ENCODE results near the gene FGD6.

Gene FGD6

DNA sequence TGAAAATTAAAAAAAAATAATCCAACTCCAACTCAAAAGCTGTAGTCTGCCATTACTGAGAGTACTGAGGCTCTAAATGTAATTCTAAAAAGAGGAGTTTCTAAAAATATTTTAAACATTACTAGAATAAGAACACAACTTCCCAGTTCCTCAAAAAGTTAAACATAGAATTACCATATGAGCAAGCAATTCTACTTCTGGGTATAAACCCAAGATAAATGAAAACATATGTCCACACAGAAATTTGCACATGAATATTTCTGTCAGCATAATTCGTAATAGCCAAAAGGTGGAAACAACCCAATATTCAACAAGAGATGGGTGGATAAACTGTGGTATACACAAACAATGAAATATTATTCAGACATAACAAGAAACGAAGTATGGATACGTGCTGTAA is 128.9 kb downstream of the FGD6 start:
- TF ChIP-seq, protein P1, sequence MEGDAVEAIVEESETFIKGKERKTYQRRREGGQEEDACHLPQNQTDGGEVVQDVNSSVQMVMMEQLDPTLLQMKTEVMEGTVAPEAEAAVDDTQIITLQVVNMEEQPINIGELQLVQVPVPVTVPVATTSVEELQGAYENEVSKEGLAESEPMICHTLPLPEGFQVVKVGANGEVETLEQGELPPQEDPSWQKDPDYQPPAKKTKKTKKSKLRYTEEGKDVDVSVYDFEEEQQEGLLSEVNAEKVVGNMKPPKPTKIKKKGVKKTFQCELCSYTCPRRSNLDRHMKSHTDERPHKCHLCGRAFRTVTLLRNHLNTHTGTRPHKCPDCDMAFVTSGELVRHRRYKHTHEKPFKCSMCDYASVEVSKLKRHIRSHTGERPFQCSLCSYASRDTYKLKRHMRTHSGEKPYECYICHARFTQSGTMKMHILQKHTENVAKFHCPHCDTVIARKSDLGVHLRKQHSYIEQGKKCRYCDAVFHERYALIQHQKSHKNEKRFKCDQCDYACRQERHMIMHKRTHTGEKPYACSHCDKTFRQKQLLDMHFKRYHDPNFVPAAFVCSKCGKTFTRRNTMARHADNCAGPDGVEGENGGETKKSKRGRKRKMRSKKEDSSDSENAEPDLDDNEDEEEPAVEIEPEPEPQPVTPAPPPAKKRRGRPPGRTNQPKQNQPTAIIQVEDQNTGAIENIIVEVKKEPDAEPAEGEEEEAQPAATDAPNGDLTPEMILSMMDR (IDR thresholded peaks at IDR 0.05; ENCODE audit: borderline replicate concordance, insufficient read depth, low read depth, low read length) = no peak
- no peak overlapping the region for H3K4me3 ChIP-seq (ENCODE audit: low read depth, low read length)

DNA sequence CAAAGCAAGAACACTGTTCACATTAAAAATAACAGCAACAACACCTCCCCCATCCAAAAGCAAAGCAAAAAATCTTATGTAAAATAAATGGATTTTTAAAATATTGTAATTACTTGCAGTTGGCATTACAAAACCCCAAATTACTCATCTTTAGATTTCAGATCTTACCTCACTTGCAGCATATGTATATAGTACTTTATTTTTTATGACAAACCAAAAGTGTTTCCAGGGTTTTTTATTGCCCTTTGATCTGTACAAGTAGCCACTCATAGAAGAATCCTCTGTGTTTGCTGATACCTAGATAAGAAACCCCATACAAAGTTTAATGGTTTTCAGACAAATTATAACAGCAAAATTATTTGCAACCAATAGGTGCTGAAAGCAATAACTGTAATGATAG is 131.7 kb downstream of the FGD6 start:
- H3K4me3 ChIP-seq (ENCODE audit: low read depth, low read length) = no peak overlapping the region
- TF ChIP-seq, protein P1 (IDR thresholded peaks at IDR 0.05; ENCODE audit: borderline replicate concordance, insufficient read depth, low read depth, low read length) = no peak

DNA sequence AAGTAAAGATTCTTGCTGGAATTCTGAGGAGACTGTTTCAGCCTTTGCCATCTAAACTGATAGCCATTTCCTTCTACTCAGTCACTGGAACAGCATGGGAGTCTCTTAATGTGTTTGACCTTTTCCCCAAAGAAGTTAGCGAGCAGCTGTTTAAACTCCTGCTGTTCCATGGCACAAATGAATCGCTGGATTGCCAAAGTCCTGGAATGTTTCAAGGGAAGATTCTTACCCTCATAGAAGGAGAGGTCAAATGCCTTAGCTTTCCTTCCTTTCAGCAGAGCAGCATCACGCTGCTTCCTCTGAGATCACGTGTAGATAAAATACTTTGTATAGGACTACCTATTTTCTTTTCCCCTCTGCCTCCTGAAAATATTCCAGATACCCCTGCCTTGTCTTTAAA is 133.3 kb downstream of the FGD6 start:
- TF ChIP-seq, protein P1 (IDR thresholded peaks at IDR 0.05; ENCODE audit: borderline replicate concordance, insufficient read depth, low read depth, low read length) = no peak
- H3K4me3 ChIP-seq (ENCODE audit: low read depth, low read length) = no peak overlapping the region

DNA sequence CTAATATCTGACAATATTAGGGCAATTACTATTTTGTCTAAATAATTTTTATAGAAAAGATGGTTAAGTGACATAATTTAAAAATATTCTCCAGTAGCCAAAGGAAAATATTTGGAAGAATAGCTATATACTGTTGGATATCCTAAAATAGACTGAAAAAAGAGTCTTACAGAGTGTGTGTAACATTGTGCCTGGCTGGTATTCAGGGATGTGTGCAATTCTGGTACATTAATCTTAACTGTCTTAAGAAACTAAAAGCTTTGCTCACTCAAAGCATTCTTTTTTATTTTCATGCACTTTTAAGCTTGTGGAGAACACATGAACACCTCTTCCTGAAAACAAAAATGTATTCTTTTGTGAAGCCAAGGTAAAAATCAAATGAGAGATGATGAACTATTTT is 133.8 kb downstream of the FGD6 start:
- H3K4me3 ChIP-seq (ENCODE audit: low read depth, low read length) = no peak overlapping the region
- TF ChIP-seq, protein P1 (IDR thresholded peaks at IDR 0.05; ENCODE audit: borderline replicate concordance, insufficient read depth, low read depth, low read length) = no peak

DNA sequence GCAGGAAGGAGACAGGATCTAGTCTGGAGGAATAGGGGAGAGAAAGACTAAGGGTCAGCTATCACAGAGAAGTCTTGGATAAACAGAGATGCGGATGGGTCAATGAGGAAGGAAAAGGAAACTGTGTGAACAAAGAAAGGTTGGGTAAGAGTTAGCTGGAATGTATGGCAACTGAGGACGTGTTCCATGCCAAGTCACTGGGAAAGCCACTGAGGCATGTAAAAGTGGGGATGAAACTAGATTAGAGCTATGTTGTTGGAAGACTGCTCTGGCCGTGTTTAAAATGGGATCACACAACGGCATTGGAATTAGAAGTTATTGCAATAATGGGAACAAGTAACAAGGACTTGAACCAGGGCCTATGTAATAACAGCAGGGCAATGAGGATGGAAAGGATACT is 139.9 kb downstream of the FGD6 start:
- no peak overlapping the region for H3K4me3 ChIP-seq (ENCODE audit: low read depth, low read length)

DNA sequence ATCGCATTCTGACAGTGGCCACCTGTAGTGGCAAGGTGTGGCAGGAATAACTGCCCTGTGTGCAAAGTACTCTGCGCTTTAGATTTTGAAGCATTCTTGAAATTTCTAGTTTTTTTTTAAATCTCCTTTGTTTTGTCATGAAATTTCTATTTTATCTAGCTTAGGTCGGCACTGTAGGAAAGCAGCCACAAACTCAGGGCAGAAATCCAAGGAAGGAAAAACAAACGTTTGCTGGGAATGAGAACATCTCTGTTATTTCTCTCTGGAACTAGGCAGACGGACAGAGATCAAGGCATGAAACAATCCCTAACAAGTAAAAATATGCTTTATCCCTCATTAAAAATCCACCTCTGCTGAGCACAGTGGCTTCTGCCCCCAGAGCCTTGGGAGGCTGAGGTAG is 142.5 kb downstream of the FGD6 start:
- H3K4me3 ChIP-seq (ENCODE audit: low read depth, low read length) = no peak overlapping the region
- TF ChIP-seq, protein P1 (IDR thresholded peaks at IDR 0.05; ENCODE audit: borderline replicate concordance, insufficient read depth, low read depth, low read length) = no peak

More for the DNA sequence above, 139.9 kb downstream of the FGD6 start:
- TF ChIP-seq, protein P1 (IDR thresholded peaks at IDR 0.05; ENCODE audit: borderline replicate concordance, insufficient read depth, low read depth, low read length) = no peak

DNA sequence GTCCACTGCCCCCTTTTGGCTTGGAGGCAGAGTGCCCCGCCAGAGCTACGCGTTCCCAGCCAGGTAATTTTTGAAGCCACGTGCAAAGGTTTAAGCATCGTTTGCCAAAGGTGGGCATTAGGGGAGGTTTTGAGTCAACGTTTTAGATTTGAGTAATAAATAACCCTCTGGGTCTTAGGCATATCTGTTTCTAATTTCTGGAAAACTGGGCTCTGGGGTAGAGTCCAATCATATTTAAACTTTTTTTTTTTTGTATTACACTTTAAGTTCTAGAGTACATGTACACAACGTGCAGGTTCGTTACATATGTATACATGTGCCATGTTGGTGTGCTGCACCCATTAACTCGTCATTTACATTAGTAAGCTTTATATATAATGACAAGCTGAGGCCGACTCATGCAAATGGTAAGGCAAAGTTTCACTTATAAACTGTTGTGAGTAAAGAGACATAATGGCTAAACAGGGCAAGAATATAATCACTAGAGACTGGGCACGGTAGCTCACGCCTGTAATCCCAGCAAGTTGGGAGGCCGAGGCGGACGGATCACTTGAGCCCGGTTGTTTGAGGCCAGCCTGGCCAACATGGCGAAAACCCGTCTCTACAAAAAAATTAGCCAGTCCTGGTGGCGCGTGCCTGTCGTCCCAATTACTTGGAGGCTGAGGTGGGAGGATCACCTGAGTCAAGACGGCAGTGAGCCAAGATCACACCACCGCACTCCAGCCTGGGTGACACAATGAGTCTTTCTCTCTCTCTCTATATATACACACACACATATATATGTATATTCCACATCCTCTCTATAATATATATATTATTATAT is 143.4 kb downstream of the FGD6 start:
- TF ChIP-seq, protein P1 (IDR thresholded peaks at IDR 0.05; ENCODE audit: borderline replicate concordance, insufficient read depth, low read depth, low read length) = peak; percentile 88
- peak overlapping the region; percentile 78 for H3K4me3 ChIP-seq (ENCODE audit: low read depth, low read length)
